K562 (cell line): ENCODE results near the gene SLC26A2. TPM values are rescaled to one million over a fixed set of nuclear protein-coding genes. Genes with fewer than 3 reads are reported as not detected.

ENCODE experiments used
- CC2D1A ChIP-seq: fragments of 450-650 bp; IDR thresholded peaks from 2 replicates; pipeline ENCODE4 v1.6.1; 2017; ENCODE audit warnings: mild to moderate bottlenecking
- CHD1 ChIP-seq: fragments of 200-600 bp; sonication (generic); IDR thresholded peaks from one replicate; pipeline ENCODE4 v1.6.1; 2012; ENCODE audit warnings: mild to moderate bottlenecking, moderate library complexity, low read length, inconsistent platforms
- CREM ChIP-seq: IDR thresholded peaks from 2 replicates; pipeline ENCODE4 v1.6.1; 2014; ENCODE audit warnings: antibody characterized with exemption, low read depth
- E2F1 ChIP-seq: sonication (generic); formaldehyde crosslinking; IDR thresholded peaks from 2 replicates; pipeline ENCODE4 v1.8.1; 2023; ENCODE audit warnings: mild to moderate bottlenecking, missing genetic modification reagents, moderate library complexity
- ESRRB ChIP-seq: fragments of 250-450 bp; sonication (Bioruptor Pico); IDR thresholded peaks from 2 replicates; pipeline ENCODE4 v1.5.0; 2020; ENCODE audit warnings: mild to moderate bottlenecking, moderate library complexity, borderline replicate concordance
- FOS ChIP-seq: IDR thresholded peaks from 3 replicates; pipeline ENCODE4 v1.6.1; 2011; ENCODE audit not compliant: insufficient read length; ENCODE audit errors: extremely low read depth
- FOXA3 ChIP-seq, 2 experiments: fragments of 450-650 bp in 1 of 2; sonication (generic) in 1 of 2; formaldehyde crosslinking; IDR thresholded peaks in 1 of 2; conservative IDR thresholded peaks in 1 of 2; 2 replicates each; pipeline versions ENCODE4 v1.4.0 to v1.8.0; 2020 to 2022; ENCODE audit warnings: mild to moderate bottlenecking in 2 of 2, missing genetic modification reagents in 1 of 2
- FOXK1 ChIP-seq: sonication (generic); formaldehyde crosslinking; IDR thresholded peaks from 2 replicates; pipeline ENCODE4 v1.8.0; 2022; ENCODE audit warnings: missing genetic modification reagents, mild to moderate bottlenecking, borderline replicate concordance
- LCOR ChIP-seq: sonication (generic); formaldehyde crosslinking; IDR thresholded peaks from 2 replicates; pipeline ENCODE4 v1.8.0; 2022; ENCODE audit warnings: mild to moderate bottlenecking, missing genetic modification reagents
- RAD21 ChIP-seq, 2 experiments: fragments of 250-450 bp in 1 of 2; fragments of 450-650 bp in 1 of 2; sonication (Bioruptor Pico) in 1 of 2; formaldehyde crosslinking in 1 of 2; IDR thresholded peaks in 1 of 2; conservative IDR thresholded peaks in 1 of 2; 2 replicates each; pipeline versions ENCODE4 v1.4.0 to v1.8.0; 2020 to 2022; ENCODE audit warnings: mild to moderate bottlenecking in 2 of 2, moderate library complexity in 1 of 2
- SLC30A9 ChIP-seq: fragments of 250-450 bp; sonication (Bioruptor Pico); IDR thresholded peaks from 2 replicates; pipeline ENCODE4 v1.8.0; 2022; ENCODE audit warnings: mild to moderate bottlenecking, moderate library complexity
- ZNF12 ChIP-seq: sonication (generic); formaldehyde crosslinking; IDR thresholded peaks from 2 replicates; pipeline ENCODE4 v1.4.0; 2020; ENCODE audit warnings: mild to moderate bottlenecking, missing genetic modification reagents
- ZNF740 ChIP-seq, 3 experiments: fragments of 200-800 bp in 1 of 3; sonication (Bioruptor generic) in 1 of 3; sonication (generic) in 1 of 3; formaldehyde crosslinking in 1 of 3; IDR thresholded peaks; 2 replicates each; pipeline versions ENCODE4 v1.6.1 to v1.8.0; 2016 to 2022; ENCODE audit warnings: mild to moderate bottlenecking in 2 of 3, missing compliant biosample characterization in 2 of 3, missing genetic modification characterization in 2 of 3, missing genetic modification reagents in 1 of 3
- ZNF766 ChIP-seq: fragments of 200-800 bp; sonication (Bioruptor generic); conservative IDR thresholded peaks from 2 replicates; pipeline ENCODE4 v1.6.1; 2016; ENCODE audit warnings: missing genetic modification characterization, missing compliant biosample characterization
- polyA plus RNA-seq, 8 experiments: library from polyadenylated mRNA; depleted of rRNA in 4 of 8; stranded (reverse) in 5 of 8; unstranded in 3 of 8; fragments of >200 nt; fragmentation: Nextera tagmentation in 2 of 8; fragmentation: Illumina TruSeq in 1 of 8; extraction: Ambion mirVana in 2 of 8; extraction: Trizol in 1 of 8; gene quantifications; 2 replicates each; pipeline versions ENCODE4 v1.2.1 to v1.2.3, GENCODE V29; 2011 to 2014; ENCODE audit warnings: inconsistent platforms in 1 of 8, missing spikeins in 1 of 8
- total RNA-seq, 7 experiments: library from RNA; depleted of rRNA in 6 of 7; stranded (reverse); fragments of >200 nt in 6 of 7; fragmentation: Illumina TruSeq in 2 of 7; extraction: Trizol in 2 of 7; gene quantifications; 2 replicates each; pipeline versions ENCODE4 v1.2.1 to v1.2.3, GENCODE V29; 2011 to 2021; ENCODE audit warnings: low replicate concordance in 1 of 7
- TF ChIP-seq, protein P1 (sequence below): sonication (generic); formaldehyde crosslinking; IDR thresholded peaks from 2 replicates; pipeline ENCODE4 v1.8.1; 2023; ENCODE audit warnings: mild to moderate bottlenecking, missing genetic modification reagents
- TF ChIP-seq, protein P2 (sequence below): sonication (generic); formaldehyde crosslinking; IDR thresholded peaks from 2 replicates; pipeline ENCODE4 v1.8.0; 2023; ENCODE audit warnings: mild to moderate bottlenecking, missing genetic modification reagents

Gene SLC26A2
- total and polyA plus RNA-seq, 9 of the 15 experiments (the other 6 are each of a cell fraction or from before 2014, with no cell fraction given): 1.1 to 6.3 (median 3.6) TPM

GRCh38 chr5:149990518-149991376 lies 30.2 kb downstream of the SLC26A2 start (continued):
- TF ChIP-seq FOS (no peak), CREM (peak; percentile 28; the same call in 1 of the 2 replicates), ZNF12 (CRISPR knock-in tag) (no peak), FOXA3 (CRISPR knock-in tag; conservative IDR thresholded peaks at IDR 0.05 in 1 of 2, IDR thresholded peaks at IDR 0.05 in 1 of 2) (0 out of 4 replicates have a peak, but pooled peaks of 1 of the 2 experiments have one; percentile 43), E2F1 (CRISPR knock-in tag) (0 out of 2 replicates have a peak, but pooled peaks have one; percentile 46), LCOR (CRISPR knock-in tag) (0 out of 2 replicates have a peak, but pooled peaks have one; percentile 50), SLC30A9 (CRISPR knock-in tag) (no peak), ZNF766 (CRISPR knock-in tag) (peak; percentile 90), RAD21 (CRISPR knock-in tag; conservative IDR thresholded peaks at IDR 0.05 in 1 of 2, IDR thresholded peaks at IDR 0.05 in 1 of 2) (peak; percentile 94 to 97), ESRRB (CRISPR knock-in tag) (no peak), ZNF740 (CRISPR knock-in tag; IDR thresholded peaks at IDR 0.05) (no peak), ZNF740 (tag; IDR thresholded peaks at IDR 0.05) (no peak), CC2D1A (peak; percentile 35; the same call in 1 of the 2 replicates), FOXK1 (CRISPR knock-in tag) (0 out of 2 replicates have a peak, but pooled peaks have one; percentile 28), CHD1 (no peak)
- TF ChIP-seq, protein P1, sequence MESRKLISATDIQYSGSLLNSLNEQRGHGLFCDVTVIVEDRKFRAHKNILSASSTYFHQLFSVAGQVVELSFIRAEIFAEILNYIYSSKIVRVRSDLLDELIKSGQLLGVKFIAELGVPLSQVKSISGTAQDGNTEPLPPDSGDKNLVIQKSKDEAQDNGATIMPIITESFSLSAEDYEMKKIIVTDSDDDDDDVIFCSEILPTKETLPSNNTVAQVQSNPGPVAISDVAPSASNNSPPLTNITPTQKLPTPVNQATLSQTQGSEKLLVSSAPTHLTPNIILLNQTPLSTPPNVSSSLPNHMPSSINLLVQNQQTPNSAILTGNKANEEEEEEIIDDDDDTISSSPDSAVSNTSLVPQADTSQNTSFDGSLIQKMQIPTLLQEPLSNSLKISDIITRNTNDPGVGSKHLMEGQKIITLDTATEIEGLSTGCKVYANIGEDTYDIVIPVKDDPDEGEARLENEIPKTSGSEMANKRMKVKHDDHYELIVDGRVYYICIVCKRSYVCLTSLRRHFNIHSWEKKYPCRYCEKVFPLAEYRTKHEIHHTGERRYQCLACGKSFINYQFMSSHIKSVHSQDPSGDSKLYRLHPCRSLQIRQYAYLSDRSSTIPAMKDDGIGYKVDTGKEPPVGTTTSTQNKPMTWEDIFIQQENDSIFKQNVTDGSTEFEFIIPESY (CRISPR knock-in tag): 0 out of 2 replicates have a peak, but pooled peaks have one; percentile 17
- TF ChIP-seq, protein P2, sequence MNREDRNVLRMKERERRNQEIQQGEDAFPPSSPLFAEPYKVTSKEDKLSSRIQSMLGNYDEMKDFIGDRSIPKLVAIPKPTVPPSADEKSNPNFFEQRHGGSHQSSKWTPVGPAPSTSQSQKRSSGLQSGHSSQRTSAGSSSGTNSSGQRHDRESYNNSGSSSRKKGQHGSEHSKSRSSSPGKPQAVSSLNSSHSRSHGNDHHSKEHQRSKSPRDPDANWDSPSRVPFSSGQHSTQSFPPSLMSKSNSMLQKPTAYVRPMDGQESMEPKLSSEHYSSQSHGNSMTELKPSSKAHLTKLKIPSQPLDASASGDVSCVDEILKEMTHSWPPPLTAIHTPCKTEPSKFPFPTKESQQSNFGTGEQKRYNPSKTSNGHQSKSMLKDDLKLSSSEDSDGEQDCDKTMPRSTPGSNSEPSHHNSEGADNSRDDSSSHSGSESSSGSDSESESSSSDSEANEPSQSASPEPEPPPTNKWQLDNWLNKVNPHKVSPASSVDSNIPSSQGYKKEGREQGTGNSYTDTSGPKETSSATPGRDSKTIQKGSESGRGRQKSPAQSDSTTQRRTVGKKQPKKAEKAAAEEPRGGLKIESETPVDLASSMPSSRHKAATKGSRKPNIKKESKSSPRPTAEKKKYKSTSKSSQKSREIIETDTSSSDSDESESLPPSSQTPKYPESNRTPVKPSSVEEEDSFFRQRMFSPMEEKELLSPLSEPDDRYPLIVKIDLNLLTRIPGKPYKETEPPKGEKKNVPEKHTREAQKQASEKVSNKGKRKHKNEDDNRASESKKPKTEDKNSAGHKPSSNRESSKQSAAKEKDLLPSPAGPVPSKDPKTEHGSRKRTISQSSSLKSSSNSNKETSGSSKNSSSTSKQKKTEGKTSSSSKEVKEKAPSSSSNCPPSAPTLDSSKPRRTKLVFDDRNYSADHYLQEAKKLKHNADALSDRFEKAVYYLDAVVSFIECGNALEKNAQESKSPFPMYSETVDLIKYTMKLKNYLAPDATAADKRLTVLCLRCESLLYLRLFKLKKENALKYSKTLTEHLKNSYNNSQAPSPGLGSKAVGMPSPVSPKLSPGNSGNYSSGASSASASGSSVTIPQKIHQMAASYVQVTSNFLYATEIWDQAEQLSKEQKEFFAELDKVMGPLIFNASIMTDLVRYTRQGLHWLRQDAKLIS: 0 out of 2 replicates have a peak, but pooled peaks have one; percentile 40
